HepG2 (cell line): Measurements from ENCODE around the gene FGGY. TPM values are rescaled to one million over a fixed set of nuclear protein-coding genes. Genes with fewer than 3 reads are reported as not detected.

Source experiments
- FOXA1 ChIP-seq, 2 experiments: fragments of 450-650 bp in 1 of 2; sonication (generic) in 1 of 2; formaldehyde crosslinking in 1 of 2; IDR thresholded peaks; 2 replicates each; pipeline versions ENCODE4 v1.4.0 to v1.6.1; 2016 to 2020; ENCODE audit warnings: missing genetic modification reagents in 1 of 2
- HINFP ChIP-seq: sonication (generic); formaldehyde crosslinking; IDR thresholded peaks from 2 replicates; pipeline ENCODE4 v1.4.0; 2020; ENCODE audit warnings: low read depth, mild to moderate bottlenecking, missing genetic modification reagents
- JUNB ChIP-seq: sonication (generic); formaldehyde crosslinking; IDR thresholded peaks from 2 replicates; pipeline ENCODE4 v1.8.0; 2022; ENCODE audit warnings: missing genetic modification reagents, mild to moderate bottlenecking, borderline replicate concordance
- KDM3A ChIP-seq: IDR thresholded peaks from 2 replicates; pipeline ENCODE4 v1.6.1; 2018; ENCODE audit warnings: low read depth, missing compliant biosample characterization
- KMT2A ChIP-seq: sonication (generic); formaldehyde crosslinking; IDR thresholded peaks from 2 replicates; pipeline ENCODE4 v1.4.0; 2020; ENCODE audit warnings: missing genetic modification reagents
- NFATC3 ChIP-seq: sonication (generic); formaldehyde crosslinking; IDR thresholded peaks from 2 replicates; pipeline ENCODE4 v1.5.1; 2020; ENCODE audit warnings: mild to moderate bottlenecking, missing genetic modification reagents
- PAF1 ChIP-seq: IDR thresholded peaks from 2 replicates; pipeline ENCODE4 v1.6.1; 2016; ENCODE audit warnings: missing genetic modification reagents, missing compliant biosample characterization
- PBX3 ChIP-seq: sonication (generic); formaldehyde crosslinking; IDR thresholded peaks from 2 replicates; pipeline ENCODE4 v1.8.1; 2023; ENCODE audit warnings: missing genetic modification reagents, inconsistent platforms, borderline replicate concordance
- PITX1 ChIP-seq: sonication (generic); formaldehyde crosslinking; IDR thresholded peaks from 2 replicates; pipeline ENCODE4 v1.5.1; 2020; ENCODE audit warnings: mild to moderate bottlenecking, missing genetic modification reagents
- PREB ChIP-seq: sonication (generic); formaldehyde crosslinking; IDR thresholded peaks from 2 replicates; pipeline ENCODE4 v1.4.0; 2020; ENCODE audit warnings: missing genetic modification reagents
- RNF219 ChIP-seq: sonication (generic); formaldehyde crosslinking; IDR thresholded peaks from 2 replicates; pipeline ENCODE4 v1.5.0; 2020; ENCODE audit warnings: mild to moderate bottlenecking, missing genetic modification reagents
- SRF ChIP-seq: IDR thresholded peaks from 2 replicates; pipeline ENCODE4 v1.6.1; 2011; ENCODE audit warnings: mild to moderate bottlenecking, low read depth, low read length, moderate library complexity
- TEAD2 ChIP-seq: sonication (generic); formaldehyde crosslinking; IDR thresholded peaks from 2 replicates; pipeline ENCODE4 v1.9.0; 2021; ENCODE audit warnings: missing genetic modification reagents
- ZBTB8A ChIP-seq: sonication (generic); formaldehyde crosslinking; IDR thresholded peaks from 2 replicates; pipeline ENCODE4 v1.4.0; 2020; ENCODE audit warnings: mild to moderate bottlenecking, low read depth, missing genetic modification reagents, borderline replicate concordance
- ZNF282 ChIP-seq: fragments of 450-650 bp; IDR thresholded peaks from 2 replicates; pipeline ENCODE4 v1.6.1; 2018; ENCODE audit not compliant: partially characterized antibody
- ZNF343 ChIP-seq: sonication (generic); formaldehyde crosslinking; IDR thresholded peaks from 2 replicates; pipeline ENCODE4 v1.4.0; 2020; ENCODE audit warnings: mild to moderate bottlenecking, missing genetic modification reagents
- ZNF607 ChIP-seq: sonication (generic); formaldehyde crosslinking; IDR thresholded peaks from 2 replicates; pipeline ENCODE4 v1.5.1; 2020; ENCODE audit warnings: missing genetic modification reagents, mild to moderate bottlenecking, borderline replicate concordance
- ZNF713 ChIP-seq: sonication (generic); formaldehyde crosslinking; IDR thresholded peaks from 2 replicates; pipeline ENCODE4 v1.4.0; 2020; ENCODE audit warnings: mild to moderate bottlenecking, missing genetic modification reagents
- ZSCAN21 ChIP-seq: sonication (generic); formaldehyde crosslinking; IDR thresholded peaks from 2 replicates; pipeline ENCODE4 v1.8.0; 2022; ENCODE audit warnings: mild to moderate bottlenecking, missing genetic modification reagents, moderate library complexity, borderline replicate concordance
- ZSCAN29 ChIP-seq: sonication (generic); formaldehyde crosslinking; conservative IDR thresholded peaks from 2 replicates; pipeline ENCODE4 v1.4.0; 2020; ENCODE audit warnings: mild to moderate bottlenecking, missing genetic modification reagents
- polyA plus RNA-seq, 8 experiments: library from polyadenylated mRNA; depleted of rRNA in 3 of 8; stranded (reverse) in 7 of 8; unstranded in 1 of 8; fragments of >200 nt; fragmentation: Illumina TruSeq in 4 of 8; extraction: Trizol in 4 of 8; gene quantifications; 2 replicates each; pipeline versions ENCODE4 v1.2.1 to v1.2.3, GENCODE V29; 2011 to 2016; ENCODE audit warnings: low read depth in 4 of 8, missing spikeins in 1 of 8, mixed read lengths in 1 of 8; ENCODE audit not compliant: insufficient read depth in 1 of 8
- total RNA-seq, 5 experiments: library from RNA; depleted of rRNA; stranded (reverse); fragments of >200 nt; fragmentation: Illumina TruSeq; extraction: Trizol; gene quantifications; 2 replicates each; pipeline ENCODE4 v1.2.3, GENCODE V29; 2016; ENCODE audit warnings: low read depth in 1 of 5
- TF ChIP-seq, protein P1 (sequence below): sonication (generic); formaldehyde crosslinking; IDR thresholded peaks from 2 replicates; pipeline ENCODE4 v1.5.0; 2020; ENCODE audit warnings: missing genetic modification reagents, mild to moderate bottlenecking, borderline replicate concordance
- TF ChIP-seq, protein P2 (sequence below): sonication (generic); formaldehyde crosslinking; IDR thresholded peaks from 2 replicates; pipeline ENCODE4 v1.4.0; 2020; ENCODE audit warnings: missing genetic modification reagents

Gene FGGY
- total and polyA plus RNA-seq, 2 of the 13 experiments (the other 11 are each of a cell fraction or from before 2014, with no cell fraction given): 15.7 to 27.5 TPM

- TF ChIP-seq PREB (CRISPR knock-in tag) (no peak), ZNF343 (no peak), ZNF713 (CRISPR knock-in tag) (no peak), RNF219 (CRISPR knock-in tag) (no peak), NFATC3 (no peak), ZNF607 (CRISPR knock-in tag) (no peak), ZSCAN21 (CRISPR knock-in tag) (peak; percentile 75; the same call in 1 of the 2 replicates), JUNB (CRISPR knock-in tag) (no peak), ZBTB8A (no peak), PAF1 (CRISPR knock-in tag) (no peak), PBX3 (no peak), KMT2A (no peak), ZNF282 (no peak), SRF (no peak), ZSCAN29 (CRISPR knock-in tag) (no peak), KDM3A (CRISPR knock-in tag) (peak; percentile 69; the same call in 1 of the 2 replicates), FOXA1 (IDR thresholded peaks at IDR 0.05) (no peak), FOXA1 (CRISPR knock-in tag; IDR thresholded peaks at IDR 0.05) (peak; percentile 44), HINFP (no peak), PITX1 (no peak; the same call in 1 of the 2 replicates), TEAD2 (CRISPR knock-in tag) (no peak)
- TF ChIP-seq, protein P1, sequence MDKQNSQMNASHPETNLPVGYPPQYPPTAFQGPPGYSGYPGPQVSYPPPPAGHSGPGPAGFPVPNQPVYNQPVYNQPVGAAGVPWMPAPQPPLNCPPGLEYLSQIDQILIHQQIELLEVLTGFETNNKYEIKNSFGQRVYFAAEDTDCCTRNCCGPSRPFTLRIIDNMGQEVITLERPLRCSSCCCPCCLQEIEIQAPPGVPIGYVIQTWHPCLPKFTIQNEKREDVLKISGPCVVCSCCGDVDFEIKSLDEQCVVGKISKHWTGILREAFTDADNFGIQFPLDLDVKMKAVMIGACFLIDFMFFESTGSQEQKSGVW: no peak
- TF ChIP-seq, protein P2, sequence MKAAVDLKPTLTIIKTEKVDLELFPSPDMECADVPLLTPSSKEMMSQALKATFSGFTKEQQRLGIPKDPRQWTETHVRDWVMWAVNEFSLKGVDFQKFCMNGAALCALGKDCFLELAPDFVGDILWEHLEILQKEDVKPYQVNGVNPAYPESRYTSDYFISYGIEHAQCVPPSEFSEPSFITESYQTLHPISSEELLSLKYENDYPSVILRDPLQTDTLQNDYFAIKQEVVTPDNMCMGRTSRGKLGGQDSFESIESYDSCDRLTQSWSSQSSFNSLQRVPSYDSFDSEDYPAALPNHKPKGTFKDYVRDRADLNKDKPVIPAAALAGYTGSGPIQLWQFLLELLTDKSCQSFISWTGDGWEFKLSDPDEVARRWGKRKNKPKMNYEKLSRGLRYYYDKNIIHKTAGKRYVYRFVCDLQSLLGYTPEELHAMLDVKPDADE: no peak
Measured at GRCh38 chr1:59730759-59731478, 434.0 kb downstream of the FGGY start (continued).
